Thoracic aorta (tissue), 2 donors: ENCODE data around the gene LDLRAD4. TPM values are rescaled to one million over a fixed set of nuclear protein-coding genes. Genes with fewer than 3 reads are reported as not detected.
A peak's percentile ranks its signal among the peaks of the same experiment; 100 is the strongest.

Source experiments
- ATAC-seq: fragments of 150-250 bp; one replicate; pipeline ENCODE4 v1.8.0; 2017; ENCODE audit warnings: low read depth; ENCODE audit not compliant: insufficient number of reproducible peaks, low FRiP score
- DNase-seq: peaks from one replicate; pipeline ENCODE4 v3.0.0-alpha.2; 2020; ENCODE audit warnings: low spot score
- H3K27ac ChIP-seq, 2 donors: fragments of 200-600 bp; sonication (generic); 1 replicate in 1 of 2; 2 replicates in 1 of 2; pipeline ENCODE4 v1.5.1; 2016; ENCODE audit warnings: mild to moderate bottlenecking in 2 of 2, moderate library complexity in 2 of 2
- H3K27me3 ChIP-seq: fragments of 200-600 bp; sonication (generic); replicated peaks from 2 replicates; pipeline ENCODE4 v1.6.0; 2016; ENCODE audit warnings: mild to moderate bottlenecking; ENCODE audit not compliant: insufficient read depth
- H3K36me3 ChIP-seq: fragments of 200-600 bp; sonication (generic); one replicate; pipeline ENCODE4 v1.5.1; 2016
- H3K4me1 ChIP-seq, 2 donors: fragments of 200-600 bp; sonication (generic); 1 replicate in 1 of 2; 2 replicates in 1 of 2; pipeline versions ENCODE4 v1.5.1 to v1.6.0; 2016; ENCODE audit warnings: low read depth in 2 of 2, mild to moderate bottlenecking in 1 of 2; ENCODE audit not compliant: control insufficient read depth in 1 of 2
- H3K4me3 ChIP-seq: fragments of 200-600 bp; sonication (generic); 2 replicates; pipeline ENCODE4 v1.5.1; 2016; ENCODE audit warnings: mild to moderate bottlenecking
- H3K9me3 ChIP-seq: fragments of 200-600 bp; sonication (generic); 2 replicates; pipeline ENCODE4 v1.5.1; 2016
- CTCF ChIP-seq: fragments of 200-600 bp; sonication (generic); IDR thresholded peaks from one replicate; pipeline ENCODE4 v1.5.1; 2019; ENCODE audit warnings: antibody characterized with exemption
- total RNA-seq, 2 donors: library from RNA; depleted of rRNA; stranded (reverse); fragments of >200 nt; gene quantifications; one replicate each; pipeline versions ENCODE4 v1.1.0 to v1.2.3, GENCODE V29; 2016

The LDLRAD4 gene
- 100 to 1,000 TPM in 1 of 2 donors, 10 to 100 TPM in 1; 98.4 to 135 TPM for total RNA-seq

GRCh38 chr18:13218368-13218991 is at the start of gene LDLRAD4:
TSS of gene LDLRAD4 (plus strand) at chr18:13218760.
- no peak for ATAC-seq
- no peak for DNase-seq
- H3K27ac ChIP-seq = peak within 1 kb of the TSS; percentile 83 to 94

GRCh38 chr18:13173578-13174145 is 44.9 kb upstream of the LDLRAD4 start:
- no peak overlapping the region for H3K4me3 ChIP-seq
- no peak for TF ChIP-seq CTCF
- no peak for DNase-seq
- no peak for ATAC-seq
- H3K9me3 ChIP-seq = no peaks in the 10 kb centered on the region
- H3K36me3 ChIP-seq = no peaks in the 10 kb centered on the region
- no peaks in the 10 kb centered on the region for H3K27me3 ChIP-seq
- H3K27ac ChIP-seq = no peak overlapping the region
- peaks cover 3 to 7% of the 10 kb centered on the region in 2 donors for H3K4me1 ChIP-seq

More at GRCh38 chr18:13218368-13218991, at the start of gene LDLRAD4:
- Histone ChIP-seq H3K9me3 (no peaks in the 10 kb centered on the region), H3K4me3 (peak within 1 kb of the TSS; percentile 92), H3K27me3 (no peaks in the 10 kb centered on the region), H3K36me3 (no peaks in the 10 kb centered on the region), H3K4me1 (peaks cover 36 to 58% of the 10 kb centered on the region in 2 donors)
- TF ChIP-seq CTCF = no peak

GRCh38 chr18:13175266-13175665 is 43.3 kb upstream of the LDLRAD4 start:
- no peak for TF ChIP-seq CTCF
- Histone ChIP-seq H3K4me1 (peaks cover 3 to 7% of the 10 kb centered on the region in 2 donors), H3K27me3 (no peaks in the 10 kb centered on the region), H3K4me3 (no peak overlapping the region), H3K36me3 (no peaks in the 10 kb centered on the region), H3K9me3 (no peaks in the 10 kb centered on the region), H3K27ac (no peak overlapping the region)
- DNase-seq (no peak), ATAC-seq (no peak)

- ATAC-seq (no peak), DNase-seq (no peak)
- H3K4me1 ChIP-seq = peaks cover 3 to 7% of the 10 kb centered on the region in 2 donors
- H3K27ac ChIP-seq = no peak overlapping the region
- no peak overlapping the region for H3K4me3 ChIP-seq
- TF ChIP-seq CTCF = no peak
- no peaks in the 10 kb centered on the region for H3K27me3 ChIP-seq
- H3K9me3 ChIP-seq = no peaks in the 10 kb centered on the region
- no peaks in the 10 kb centered on the region for H3K36me3 ChIP-seq
These were observed 42.8 kb upstream of the LDLRAD4 start for GRCh38 chr18:13175754-13176210.

- H3K36me3 ChIP-seq = no peaks in the 10 kb centered on the region
- DNase-seq = no peak
- peaks cover 3 to 7% of the 10 kb centered on the region in 2 donors for H3K4me1 ChIP-seq
- no peak for TF ChIP-seq CTCF
- H3K9me3 ChIP-seq = no peaks in the 10 kb centered on the region
- no peak overlapping the region for H3K4me3 ChIP-seq
- no peaks in the 10 kb centered on the region for H3K27me3 ChIP-seq
- no peak overlapping the region for H3K27ac ChIP-seq
- no peak for ATAC-seq
These were observed 41.7 kb upstream of the LDLRAD4 start for GRCh38 chr18:13176847-13177246.
